HL-60 (cell line): ENCODE measurements around the gene RBMS3.

Source experiments
- DNase-seq, 2 experiments: peaks; one replicate each; pipeline ENCODE4 v3.0.0-alpha.2; 2010 to 2020; ENCODE audit warnings: low read depth in 1 of 2, low spot score in 1 of 2
- H3K27ac ChIP-seq: fragments of 250-450 bp; sonication (Bioruptor Pico); replicated peaks from 2 replicates; pipeline ENCODE4 v1.5.1; 2020; ENCODE audit warnings: mild to moderate bottlenecking, moderate library complexity
- H3K27me3 ChIP-seq: fragments of 250-450 bp; sonication (Bioruptor Pico); 2 replicates; pipeline ENCODE4 v1.5.1; 2021; ENCODE audit warnings: mild to moderate bottlenecking, moderate library complexity; ENCODE audit not compliant: insufficient read depth, poor library complexity, severe bottlenecking
- H3K4me3 ChIP-seq: replicated peaks from 2 replicates; pipeline ENCODE4 v1.5.1; 2011; ENCODE audit warnings: mild to moderate bottlenecking, control low read depth, low read length; ENCODE audit not compliant: insufficient read depth
- GABPA ChIP-seq: IDR thresholded peaks from 2 replicates; pipeline ENCODE4 v1.6.1; 2012; ENCODE audit warnings: low read depth
- POLR2AphosphoS5 ChIP-seq: IDR thresholded peaks from 2 replicates; pipeline ENCODE4 v1.6.1; 2012; ENCODE audit warnings: low read depth
- SPI1 ChIP-seq: IDR thresholded peaks from 2 replicates; pipeline ENCODE4 v1.6.1; 2012; ENCODE audit warnings: low read depth, mild to moderate bottlenecking, borderline replicate concordance
- TF ChIP-seq, protein P1 (sequence below): IDR thresholded peaks from one replicate; pipeline ENCODE4 v1.5.1; 2011; ENCODE audit warnings: low read length, control low read depth, inconsistent platforms; ENCODE audit not compliant: insufficient read depth
- TF ChIP-seq, protein P2 (sequence below): IDR thresholded peaks from 2 replicates; pipeline ENCODE4 v1.6.1; 2012; ENCODE audit warnings: low read depth; ENCODE audit not compliant: insufficient replicate concordance

The RBMS3 gene

DNA sequence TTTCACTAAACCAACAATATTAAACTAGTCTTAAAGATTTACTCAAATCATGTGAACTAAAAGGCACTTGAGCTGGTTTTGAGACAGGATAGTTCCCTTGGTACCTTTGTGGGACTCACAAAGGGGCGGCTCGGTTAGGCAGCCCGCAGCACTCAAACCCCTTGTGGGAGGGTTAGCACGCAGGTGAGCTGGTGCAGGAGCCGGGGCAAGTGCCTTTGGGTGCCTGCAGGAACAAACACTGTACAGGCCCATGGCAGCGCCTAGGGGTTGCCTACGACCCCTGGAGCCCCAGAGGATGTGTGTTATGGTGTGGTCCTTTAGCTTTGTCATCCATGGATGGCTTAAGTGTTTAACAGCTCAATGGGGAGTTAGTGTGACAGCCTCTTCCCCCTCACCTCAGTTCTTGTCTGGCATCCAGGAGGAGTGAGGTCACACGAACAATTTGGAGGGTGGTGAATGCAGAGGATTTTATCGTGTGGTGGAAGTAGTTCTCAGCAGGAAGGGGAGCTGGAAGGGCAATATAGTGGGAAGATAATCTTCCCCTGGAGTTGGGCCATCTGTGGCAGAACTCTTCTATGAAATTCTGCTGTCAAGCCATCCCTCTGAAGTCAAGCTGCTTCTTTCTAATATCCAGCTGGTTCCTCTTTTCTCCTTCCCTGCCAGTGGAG lies 470.9 kb downstream of the RBMS3 start:
- Histone ChIP-seq H3K27me3 (no peaks in the 10 kb centered on the region), H3K27ac (no peak overlapping the region), H3K4me3 (no peak overlapping the region)
- TF ChIP-seq, protein P1, sequence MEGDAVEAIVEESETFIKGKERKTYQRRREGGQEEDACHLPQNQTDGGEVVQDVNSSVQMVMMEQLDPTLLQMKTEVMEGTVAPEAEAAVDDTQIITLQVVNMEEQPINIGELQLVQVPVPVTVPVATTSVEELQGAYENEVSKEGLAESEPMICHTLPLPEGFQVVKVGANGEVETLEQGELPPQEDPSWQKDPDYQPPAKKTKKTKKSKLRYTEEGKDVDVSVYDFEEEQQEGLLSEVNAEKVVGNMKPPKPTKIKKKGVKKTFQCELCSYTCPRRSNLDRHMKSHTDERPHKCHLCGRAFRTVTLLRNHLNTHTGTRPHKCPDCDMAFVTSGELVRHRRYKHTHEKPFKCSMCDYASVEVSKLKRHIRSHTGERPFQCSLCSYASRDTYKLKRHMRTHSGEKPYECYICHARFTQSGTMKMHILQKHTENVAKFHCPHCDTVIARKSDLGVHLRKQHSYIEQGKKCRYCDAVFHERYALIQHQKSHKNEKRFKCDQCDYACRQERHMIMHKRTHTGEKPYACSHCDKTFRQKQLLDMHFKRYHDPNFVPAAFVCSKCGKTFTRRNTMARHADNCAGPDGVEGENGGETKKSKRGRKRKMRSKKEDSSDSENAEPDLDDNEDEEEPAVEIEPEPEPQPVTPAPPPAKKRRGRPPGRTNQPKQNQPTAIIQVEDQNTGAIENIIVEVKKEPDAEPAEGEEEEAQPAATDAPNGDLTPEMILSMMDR, result no peak
- TF ChIP-seq, protein P2, sequence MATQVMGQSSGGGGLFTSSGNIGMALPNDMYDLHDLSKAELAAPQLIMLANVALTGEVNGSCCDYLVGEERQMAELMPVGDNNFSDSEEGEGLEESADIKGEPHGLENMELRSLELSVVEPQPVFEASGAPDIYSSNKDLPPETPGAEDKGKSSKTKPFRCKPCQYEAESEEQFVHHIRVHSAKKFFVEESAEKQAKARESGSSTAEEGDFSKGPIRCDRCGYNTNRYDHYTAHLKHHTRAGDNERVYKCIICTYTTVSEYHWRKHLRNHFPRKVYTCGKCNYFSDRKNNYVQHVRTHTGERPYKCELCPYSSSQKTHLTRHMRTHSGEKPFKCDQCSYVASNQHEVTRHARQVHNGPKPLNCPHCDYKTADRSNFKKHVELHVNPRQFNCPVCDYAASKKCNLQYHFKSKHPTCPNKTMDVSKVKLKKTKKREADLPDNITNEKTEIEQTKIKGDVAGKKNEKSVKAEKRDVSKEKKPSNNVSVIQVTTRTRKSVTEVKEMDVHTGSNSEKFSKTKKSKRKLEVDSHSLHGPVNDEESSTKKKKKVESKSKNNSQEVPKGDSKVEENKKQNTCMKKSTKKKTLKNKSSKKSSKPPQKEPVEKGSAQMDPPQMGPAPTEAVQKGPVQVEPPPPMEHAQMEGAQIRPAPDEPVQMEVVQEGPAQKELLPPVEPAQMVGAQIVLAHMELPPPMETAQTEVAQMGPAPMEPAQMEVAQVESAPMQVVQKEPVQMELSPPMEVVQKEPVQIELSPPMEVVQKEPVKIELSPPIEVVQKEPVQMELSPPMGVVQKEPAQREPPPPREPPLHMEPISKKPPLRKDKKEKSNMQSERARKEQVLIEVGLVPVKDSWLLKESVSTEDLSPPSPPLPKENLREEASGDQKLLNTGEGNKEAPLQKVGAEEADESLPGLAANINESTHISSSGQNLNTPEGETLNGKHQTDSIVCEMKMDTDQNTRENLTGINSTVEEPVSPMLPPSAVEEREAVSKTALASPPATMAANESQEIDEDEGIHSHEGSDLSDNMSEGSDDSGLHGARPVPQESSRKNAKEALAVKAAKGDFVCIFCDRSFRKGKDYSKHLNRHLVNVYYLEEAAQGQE, result no peak
- TF ChIP-seq SPI1 (no peak), POLR2AphosphoS5 (no peak), GABPA (no peak)
- no peak for DNase-seq

DNA sequence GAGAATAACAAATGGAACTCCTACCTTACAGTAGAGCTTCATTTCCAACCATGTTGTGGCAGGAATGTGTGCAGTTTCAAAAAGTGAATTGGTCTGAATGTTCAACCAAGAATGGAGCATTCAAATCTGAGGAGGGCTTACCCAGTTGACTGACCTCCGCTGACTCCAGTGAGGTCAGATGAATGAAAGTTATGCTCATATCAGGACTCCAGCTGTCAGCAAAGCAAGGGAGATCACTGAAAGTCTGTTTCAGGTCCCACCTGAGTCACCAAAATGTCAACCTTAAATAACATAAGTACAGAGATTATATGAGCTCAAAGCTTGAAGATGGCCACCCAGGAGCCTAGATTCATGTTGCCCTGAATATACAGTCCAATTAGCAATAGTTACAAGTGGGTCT lies 473.5 kb downstream of the RBMS3 start:
- H3K27ac ChIP-seq, result no peak overlapping the region
- no peak overlapping the region for H3K4me3 ChIP-seq
- DNase-seq, result no peak
- TF ChIP-seq POLR2AphosphoS5, result no peak
- TF ChIP-seq, protein P2, result no peak
- TF ChIP-seq, protein P1, result no peak
- TF ChIP-seq SPI1, result no peak
- no peak for TF ChIP-seq GABPA
- H3K27me3 ChIP-seq, result no peaks in the 10 kb centered on the region

DNA sequence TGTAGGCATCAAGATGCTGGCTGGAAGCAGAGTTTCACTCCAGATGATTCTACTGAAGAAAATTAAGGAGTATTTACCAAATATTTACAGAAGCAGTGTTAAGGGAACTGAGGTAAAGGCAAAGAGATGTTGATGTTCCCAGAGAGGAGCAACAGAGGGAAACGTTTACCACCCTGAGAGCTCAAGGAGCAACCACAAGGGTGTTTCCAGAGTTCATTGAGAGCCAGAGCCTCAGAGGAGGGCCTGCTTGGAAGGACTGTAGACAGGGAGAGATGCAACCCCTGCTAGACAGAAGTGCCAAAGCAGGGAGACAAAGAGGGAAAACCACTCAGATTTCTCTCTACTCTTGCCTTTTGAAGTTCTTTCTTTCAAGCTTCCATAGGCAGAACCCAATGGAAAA lies 474.5 kb downstream of the RBMS3 start:
- TF ChIP-seq SPI1, result no peak
- Histone ChIP-seq H3K27me3 (no peaks in the 10 kb centered on the region), H3K27ac (no peak overlapping the region), H3K4me3 (no peak overlapping the region)
- no peak for DNase-seq

DNA sequence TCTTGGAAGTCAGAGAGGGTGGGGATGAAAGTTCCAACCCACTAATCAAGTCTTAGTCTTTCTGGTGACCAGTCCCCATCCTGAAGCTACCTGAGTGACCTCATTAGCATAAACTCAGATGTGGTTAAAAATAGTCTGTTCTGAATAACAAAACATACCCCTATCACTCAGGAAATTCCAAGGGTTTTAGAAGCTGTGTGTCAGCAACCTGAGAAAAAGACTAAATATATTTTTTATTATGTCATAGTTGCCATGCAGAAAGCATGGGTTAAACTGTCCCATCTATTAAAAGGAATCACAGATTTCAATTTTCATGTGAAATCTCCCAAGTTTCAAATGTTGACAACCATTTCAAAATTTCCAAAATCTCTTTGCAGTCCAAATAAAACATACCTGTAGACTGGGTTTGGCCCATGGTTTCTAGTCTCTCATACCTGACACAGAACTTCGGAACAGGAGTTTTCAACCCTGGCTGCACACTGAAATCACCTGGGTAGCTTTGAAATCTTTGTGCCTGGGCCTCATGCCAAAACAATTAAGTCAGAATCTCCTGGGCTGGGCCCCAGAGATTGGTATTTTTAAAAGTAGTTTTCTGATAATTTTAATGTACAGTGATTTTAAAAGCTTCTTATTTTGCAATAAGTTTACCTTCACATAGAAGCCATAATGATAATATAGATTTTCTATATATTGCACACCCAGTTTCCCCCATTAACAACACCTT lies 476.3 kb downstream of the RBMS3 start:
- Histone ChIP-seq H3K27me3 (no peaks in the 10 kb centered on the region), H3K4me3 (no peak overlapping the region), H3K27ac (no peak overlapping the region)
- no peak for TF ChIP-seq GABPA
- TF ChIP-seq, protein P1, result no peak
- TF ChIP-seq, protein P2, result no peak
- no peak for TF ChIP-seq POLR2AphosphoS5
- no peak for TF ChIP-seq SPI1
- no peak for DNase-seq
